K562 (cell line): ENCODE measurements around the gene ANO8. TPM values are rescaled to one million over a fixed set of nuclear protein-coding genes. Genes with fewer than 3 reads are reported as not detected.

Experiments
- CBX3 ChIP-seq, 2 experiments: IDR thresholded peaks; 1 replicate in 1 of 2; 2 replicates in 1 of 2; pipeline ENCODE4 v1.6.1; 2012; ENCODE audit warnings: inconsistent platforms in 2 of 2, low read length in 2 of 2, borderline replicate concordance in 1 of 2, control low read depth in 1 of 2
- CREBBP ChIP-seq: IDR thresholded peaks from one replicate; pipeline ENCODE4 v1.6.1; 2012; ENCODE audit warnings: low read depth, mild to moderate bottlenecking, control low read depth, inconsistent platforms, low read length
- FOSL1 ChIP-seq: fragments of 200-800 bp; sonication (Bioruptor generic); conservative IDR thresholded peaks from 2 replicates; pipeline ENCODE4 v1.6.1; 2016; ENCODE audit warnings: missing genetic modification characterization, missing compliant biosample characterization
- FOXM1 ChIP-seq, 2 experiments: fragments of 450-650 bp in 1 of 2; sonication (generic) in 1 of 2; formaldehyde crosslinking in 1 of 2; IDR thresholded peaks; 2 replicates each; pipeline versions ENCODE4 v1.6.1 to v1.9.0; 2017 to 2022; ENCODE audit warnings: low read depth in 2 of 2, mild to moderate bottlenecking in 2 of 2, missing genetic modification reagents in 1 of 2, moderate library complexity in 1 of 2
- KLF6 ChIP-seq: fragments of 250-450 bp; sonication (Bioruptor Pico); IDR thresholded peaks from 2 replicates; pipeline ENCODE4 v1.4.0; 2020; ENCODE audit warnings: mild to moderate bottlenecking, moderate library complexity, borderline replicate concordance
- NCOA1 ChIP-seq: fragments of 450-650 bp; IDR thresholded peaks from 2 replicates; pipeline ENCODE4 v1.6.1; 2016; ENCODE audit warnings: low read depth
- RBM34 ChIP-seq: fragments of 200-400 bp; formaldehyde crosslinking; IDR thresholded peaks from 2 replicates; pipeline ENCODE4 v1.6.1; 2018; ENCODE audit warnings: low read length, borderline replicate concordance; ENCODE audit not compliant: insufficient read depth
- SIN3B ChIP-seq: fragments of 450-650 bp; IDR thresholded peaks from 2 replicates; pipeline ENCODE4 v1.6.1; 2017; ENCODE audit warnings: low read depth, mild to moderate bottlenecking, moderate library complexity
- SRSF3 ChIP-seq: fragments of 200-400 bp; formaldehyde crosslinking; IDR thresholded peaks from 2 replicates; pipeline ENCODE4 v1.6.1; 2016; ENCODE audit warnings: mild to moderate bottlenecking, low read length, moderate library complexity; ENCODE audit not compliant: insufficient read depth
- USF1 ChIP-seq: sonication (generic); formaldehyde crosslinking; IDR thresholded peaks from 2 replicates; pipeline ENCODE4 v1.9.0; 2022; ENCODE audit warnings: mild to moderate bottlenecking, missing genetic modification reagents
- ZEB2 ChIP-seq: fragments of 450-650 bp; IDR thresholded peaks from 2 replicates; pipeline ENCODE4 v1.6.1; 2016
- ZNF511 ChIP-seq: sonication (generic); formaldehyde crosslinking; IDR thresholded peaks from 2 replicates; pipeline ENCODE4 v1.8.0; 2022; ENCODE audit warnings: mild to moderate bottlenecking, missing genetic modification reagents
- polyA plus RNA-seq, 8 experiments: library from polyadenylated mRNA; depleted of rRNA in 4 of 8; stranded (reverse) in 5 of 8; unstranded in 3 of 8; fragments of >200 nt; fragmentation: Nextera tagmentation in 2 of 8; fragmentation: Illumina TruSeq in 1 of 8; extraction: Ambion mirVana in 2 of 8; extraction: Trizol in 1 of 8; gene quantifications; 2 replicates each; pipeline versions ENCODE4 v1.2.1 to v1.2.3, GENCODE V29; 2011 to 2014; ENCODE audit warnings: inconsistent platforms in 1 of 8, missing spikeins in 1 of 8
- total RNA-seq, 7 experiments: library from RNA; depleted of rRNA in 6 of 7; stranded (reverse); fragments of >200 nt in 6 of 7; fragmentation: Illumina TruSeq in 2 of 7; extraction: Trizol in 2 of 7; gene quantifications; 2 replicates each; pipeline versions ENCODE4 v1.2.1 to v1.2.3, GENCODE V29; 2011 to 2021; ENCODE audit warnings: low replicate concordance in 1 of 7
- TF ChIP-seq, protein P1 (sequence below): fragments of 450-650 bp; IDR thresholded peaks from 2 replicates; pipeline ENCODE4 v1.7.0; 2016; ENCODE audit warnings: borderline replicate concordance
- TF ChIP-seq, protein P2 (sequence below): fragments of 450-650 bp; IDR thresholded peaks from 2 replicates; pipeline ENCODE4 v1.6.1; 2016; ENCODE audit warnings: missing biosample characterization, missing genetic modification characterization
- TF ChIP-seq, protein P3 (sequence below): sonication (generic); formaldehyde crosslinking; IDR thresholded peaks from 2 replicates; pipeline ENCODE4 v1.8.0; 2022; ENCODE audit warnings: missing genetic modification reagents, mild to moderate bottlenecking, moderate library complexity, borderline replicate concordance
- TF ChIP-seq, protein P4 (sequence below): fragments of 250-450 bp; sonication (Bioruptor Pico); IDR thresholded peaks from 2 replicates; pipeline ENCODE4 v1.4.0; 2020; ENCODE audit warnings: borderline replicate concordance

The ANO8 gene
- total and polyA plus RNA-seq, 9 of the 15 experiments (the other 6 are each of a cell fraction or from before 2014, with no cell fraction given), result 0.07 to 7.6 (median 2.3) TPM; not detected in 1

- TF ChIP-seq SIN3B, result no peak
- no peak for TF ChIP-seq FOSL1
- TF ChIP-seq, protein P1, sequence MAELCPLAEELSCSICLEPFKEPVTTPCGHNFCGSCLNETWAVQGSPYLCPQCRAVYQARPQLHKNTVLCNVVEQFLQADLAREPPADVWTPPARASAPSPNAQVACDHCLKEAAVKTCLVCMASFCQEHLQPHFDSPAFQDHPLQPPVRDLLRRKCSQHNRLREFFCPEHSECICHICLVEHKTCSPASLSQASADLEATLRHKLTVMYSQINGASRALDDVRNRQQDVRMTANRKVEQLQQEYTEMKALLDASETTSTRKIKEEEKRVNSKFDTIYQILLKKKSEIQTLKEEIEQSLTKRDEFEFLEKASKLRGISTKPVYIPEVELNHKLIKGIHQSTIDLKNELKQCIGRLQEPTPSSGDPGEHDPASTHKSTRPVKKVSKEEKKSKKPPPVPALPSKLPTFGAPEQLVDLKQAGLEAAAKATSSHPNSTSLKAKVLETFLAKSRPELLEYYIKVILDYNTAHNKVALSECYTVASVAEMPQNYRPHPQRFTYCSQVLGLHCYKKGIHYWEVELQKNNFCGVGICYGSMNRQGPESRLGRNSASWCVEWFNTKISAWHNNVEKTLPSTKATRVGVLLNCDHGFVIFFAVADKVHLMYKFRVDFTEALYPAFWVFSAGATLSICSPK, result no peak
- no peak for TF ChIP-seq ZEB2
- TF ChIP-seq, protein P2, sequence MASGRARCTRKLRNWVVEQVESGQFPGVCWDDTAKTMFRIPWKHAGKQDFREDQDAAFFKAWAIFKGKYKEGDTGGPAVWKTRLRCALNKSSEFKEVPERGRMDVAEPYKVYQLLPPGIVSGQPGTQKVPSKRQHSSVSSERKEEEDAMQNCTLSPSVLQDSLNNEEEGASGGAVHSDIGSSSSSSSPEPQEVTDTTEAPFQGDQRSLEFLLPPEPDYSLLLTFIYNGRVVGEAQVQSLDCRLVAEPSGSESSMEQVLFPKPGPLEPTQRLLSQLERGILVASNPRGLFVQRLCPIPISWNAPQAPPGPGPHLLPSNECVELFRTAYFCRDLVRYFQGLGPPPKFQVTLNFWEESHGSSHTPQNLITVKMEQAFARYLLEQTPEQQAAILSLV (tag), result no peak
- peak; percentile 92 for TF ChIP-seq USF1 (CRISPR knock-in tag)
- TF ChIP-seq KLF6, result no peak
- TF ChIP-seq CREBBP, result no peak
- TF ChIP-seq CBX3 (IDR thresholded peaks at IDR 0.05; ENCODE audit: borderline replicate concordance in 1 of 2, low read length in 2 of 2), result no peak; a peak in 1 of 3 replicates
- no peak for TF ChIP-seq SRSF3
- TF ChIP-seq, protein P3, sequence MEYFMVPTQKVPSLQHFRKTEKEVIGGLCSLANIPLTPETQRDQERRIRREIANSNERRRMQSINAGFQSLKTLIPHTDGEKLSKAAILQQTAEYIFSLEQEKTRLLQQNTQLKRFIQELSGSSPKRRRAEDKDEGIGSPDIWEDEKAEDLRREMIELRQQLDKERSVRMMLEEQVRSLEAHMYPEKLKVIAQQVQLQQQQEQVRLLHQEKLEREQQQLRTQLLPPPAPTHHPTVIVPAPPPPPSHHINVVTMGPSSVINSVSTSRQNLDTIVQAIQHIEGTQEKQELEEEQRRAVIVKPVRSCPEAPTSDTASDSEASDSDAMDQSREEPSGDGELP, result no peak; the same call in 1 of the 2 replicates
- peak; percentile 100 for TF ChIP-seq NCOA1
- TF ChIP-seq ZNF511, result no peak
- TF ChIP-seq, protein P4, sequence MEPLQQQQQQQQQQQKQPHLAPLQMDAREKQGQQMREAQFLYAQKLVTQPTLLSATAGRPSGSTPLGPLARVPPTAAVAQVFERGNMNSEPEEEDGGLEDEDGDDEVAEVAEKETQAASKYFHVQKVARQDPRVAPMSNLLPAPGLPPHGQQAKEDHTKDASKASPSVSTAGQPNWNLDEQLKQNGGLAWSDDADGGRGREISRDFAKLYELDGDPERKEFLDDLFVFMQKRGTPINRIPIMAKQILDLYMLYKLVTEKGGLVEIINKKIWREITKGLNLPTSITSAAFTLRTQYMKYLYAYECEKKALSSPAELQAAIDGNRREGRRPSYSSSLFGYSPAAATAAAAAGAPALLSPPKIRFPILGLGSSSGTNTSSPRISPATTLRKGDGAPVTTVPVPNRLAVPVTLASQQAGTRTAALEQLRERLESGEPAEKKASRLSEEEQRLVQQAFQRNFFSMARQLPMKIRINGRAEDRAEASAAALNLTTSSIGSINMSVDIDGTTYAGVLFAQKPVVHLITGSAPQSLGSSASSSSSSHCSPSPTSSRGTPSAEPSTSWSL (CRISPR knock-in tag), result no peak
- TF ChIP-seq FOXM1 (IDR thresholded peaks at IDR 0.05; ENCODE audit: low read depth), result no peak
- no peak for TF ChIP-seq FOXM1 (CRISPR knock-in tag; IDR thresholded peaks at IDR 0.05; ENCODE audit: low read depth)
- no peak for TF ChIP-seq RBM34
These were observed 17.3 kb upstream of the ANO8 start (continued) for GRCh38 chr19:17351815-17352435.
